ENCODE data around the gene FOXP1. TPM values are rescaled to one million over a fixed set of nuclear protein-coding genes. Genes with fewer than 3 reads are reported as not detected.

Gene FOXP1
- total and polyA plus RNA-seq, 2 of the 13 experiments (the other 11 are each of a cell fraction or from before 2014, with no cell fraction given) = 40.4 to 59.0 TPM

DNA sequence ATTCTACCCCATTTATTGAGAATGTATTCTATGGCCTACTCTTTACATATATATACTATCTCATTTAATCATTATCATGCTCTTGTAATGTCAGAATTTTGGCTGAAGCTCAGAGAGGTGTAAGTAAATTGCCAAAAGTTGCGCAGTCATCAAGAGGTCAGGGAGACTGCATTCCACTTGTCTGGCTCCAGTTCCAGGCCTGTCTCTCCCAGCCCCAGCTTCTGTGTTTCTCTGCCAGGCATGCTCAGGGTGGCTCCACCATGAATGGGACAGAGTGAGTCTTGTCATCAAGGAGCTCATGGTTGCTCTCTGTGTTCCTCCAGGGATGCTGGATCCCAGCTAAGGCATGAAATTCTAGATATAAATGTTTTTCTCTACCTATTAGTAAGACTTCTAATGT, 635.9 kb downstream of the FOXP1 start:
- Histone ChIP-seq H2AFZ (ENCODE audit: low read length) (no peak overlapping the region), H3K4me3 (replicated peaks in 1 of 3; ENCODE audit: insufficient read depth in 1 of 3, low read depth in 2 of 3, low read length in 3 of 3) (no peak overlapping the region), H3K79me2 (ENCODE audit: insufficient read depth, low read length) (no peaks in the 10 kb centered on the region), H3K27ac (ENCODE audit: extremely low read length, insufficient read depth, low read length) (no peak overlapping the region), H3K4me2 (ENCODE audit: low read depth, low read length) (no peak overlapping the region), H3K9ac (ENCODE audit: insufficient read depth, low read depth, low read length) (no peak overlapping the region), H3K9me3 (ENCODE audit: low read length) (no peaks in the 10 kb centered on the region), H3K27me3 (ENCODE audit: control insufficient read depth in 1 of 2, insufficient read depth in 2 of 2, low read length in 2 of 2) (no peaks in the 10 kb centered on the region; a peak in 1 of 5 replicates), H3K4me1 (ENCODE audit: insufficient read depth, low read length) (no peaks in the 10 kb centered on the region), H4K20me1 (ENCODE audit: insufficient read depth, low read length) (no peaks in the 10 kb centered on the region), H3K36me3 (replicated peaks in 1 of 2; ENCODE audit: control insufficient read depth in 1 of 2, insufficient read depth in 2 of 2, low read length in 2 of 2) (no peaks in the 10 kb centered on the region)
- intact Hi-C loops (cut with micrococcal nuclease; ENCODE audit: unreplicated experiment) = no loop called here
- DNase-seq (ENCODE audit: low spot score) = no peak
- in situ Hi-C loops (cut with HindIII; ENCODE audit: extremely low pct_ligation_motif_present, low pct_unique_long_range_greater_than_20kb) = no loop called here
- no TSS peak for BruUV-seq (replicated peaks)
- WGBS (ENCODE audit: low lambda C conversion rate) = 50% methylated on average over 1 of the region's 1 CpG
- POLR2A ChIA-PET = no interaction called here
- CTCF ChIA-PET (ENCODE audit: low intra/inter-chr PET ratio, low total read pairs) = no interaction called here
- no peak for FAIRE-seq
- ATAC-seq = 0 out of 3 replicates have a peak, but pooled peaks have one; percentile 10
- TF ChIP-seq ZNF672 (CRISPR knock-in tag; IDR thresholded peaks at IDR 0.05) (no peak), MEIS2 (CRISPR knock-in tag; IDR thresholded peaks at IDR 0.05) (no peak), HNRNPK (IDR thresholded peaks at IDR 0.05; ENCODE audit: low read depth, low read length, poor library complexity, severe bottlenecking) (no peak), MBNL3 (CRISPR knock-in tag; conservative IDR thresholded peaks at IDR 0.05) (no peak), KDM3A (CRISPR knock-in tag; IDR thresholded peaks at IDR 0.05; ENCODE audit: low read depth) (no peak), ZNF235 (CRISPR knock-in tag; IDR thresholded peaks at IDR 0.05; ENCODE audit: borderline replicate concordance) (no peak), ONECUT2 (CRISPR knock-in tag; IDR thresholded peaks at IDR 0.05) (no peak), ZNF670 (CRISPR knock-in tag; IDR thresholded peaks at IDR 0.05; ENCODE audit: borderline replicate concordance) (no peak), PPARG (CRISPR knock-in tag; conservative IDR thresholded peaks at IDR 0.05) (no peak), PRDM15 (CRISPR knock-in tag; IDR thresholded peaks at IDR 0.05) (no peak), PATZ1 (CRISPR knock-in tag; IDR thresholded peaks at IDR 0.05) (no peak), SKI (IDR thresholded peaks at IDR 0.05; ENCODE audit: partially characterized antibody) (no peak), ZSCAN12 (CRISPR knock-in tag; IDR thresholded peaks at IDR 0.05) (no peak)
- TF ChIP-seq, protein P1, sequence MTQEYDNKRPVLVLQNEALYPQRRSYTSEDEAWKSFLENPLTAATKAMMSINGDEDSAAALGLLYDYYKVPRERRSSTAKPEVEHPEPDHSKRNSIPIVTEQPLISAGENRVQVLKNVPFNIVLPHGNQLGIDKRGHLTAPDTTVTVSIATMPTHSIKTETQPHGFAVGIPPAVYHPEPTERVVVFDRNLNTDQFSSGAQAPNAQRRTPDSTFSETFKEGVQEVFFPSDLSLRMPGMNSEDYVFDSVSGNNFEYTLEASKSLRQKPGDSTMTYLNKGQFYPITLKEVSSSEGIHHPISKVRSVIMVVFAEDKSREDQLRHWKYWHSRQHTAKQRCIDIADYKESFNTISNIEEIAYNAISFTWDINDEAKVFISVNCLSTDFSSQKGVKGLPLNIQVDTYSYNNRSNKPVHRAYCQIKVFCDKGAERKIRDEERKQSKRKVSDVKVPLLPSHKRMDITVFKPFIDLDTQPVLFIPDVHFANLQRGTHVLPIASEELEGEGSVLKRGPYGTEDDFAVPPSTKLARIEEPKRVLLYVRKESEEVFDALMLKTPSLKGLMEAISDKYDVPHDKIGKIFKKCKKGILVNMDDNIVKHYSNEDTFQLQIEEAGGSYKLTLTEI (CRISPR knock-in tag; conservative IDR thresholded peaks at IDR 0.05) = no peak
- TF ChIP-seq, protein P2, sequence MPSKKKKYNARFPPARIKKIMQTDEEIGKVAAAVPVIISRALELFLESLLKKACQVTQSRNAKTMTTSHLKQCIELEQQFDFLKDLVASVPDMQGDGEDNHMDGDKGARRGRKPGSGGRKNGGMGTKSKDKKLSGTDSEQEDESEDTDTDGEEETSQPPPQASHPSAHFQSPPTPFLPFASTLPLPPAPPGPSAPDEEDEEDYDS (CRISPR knock-in tag; IDR thresholded peaks at IDR 0.05) = no peak
